H1 (cell line): ENCODE measurements around the gene ZBTB20. TPM values are rescaled to one million over a fixed set of nuclear protein-coding genes. Genes with fewer than 3 reads are reported as not detected.

Experiments
- CTCF ChIP-seq, 3 experiments: IDR thresholded peaks; 1 replicate in 2 of 3; 2 replicates in 1 of 3; pipeline versions ENCODE4 v1.5.1 to v1.6.1; 2011; ENCODE audit warnings: low read length in 3 of 3, mild to moderate bottlenecking in 3 of 3, inconsistent platforms in 2 of 3, low read depth in 1 of 3, moderate library complexity in 1 of 3; ENCODE audit not compliant: insufficient read depth in 1 of 3; ENCODE audit errors: control extremely low read depth in 1 of 3
- E2F6 ChIP-seq: IDR thresholded peaks from 2 replicates; pipeline ENCODE4 v1.6.1; 2012; ENCODE audit warnings: inconsistent platforms
- KDM5A ChIP-seq: fragments of 200-600 bp; IDR thresholded peaks from 2 replicates; pipeline ENCODE4 v1.7.1; 2012; ENCODE audit warnings: mild to moderate bottlenecking, low read length, inconsistent platforms, mixed read lengths
- RNF2 ChIP-seq: fragments of 200-900, 300-1000 bp; sonication (generic); IDR thresholded peaks from 2 replicates; pipeline ENCODE4 v1.7.1; 2016; ENCODE audit warnings: borderline replicate concordance, low read depth, mild to moderate bottlenecking, antibody characterized with exemption, low read length; ENCODE audit not compliant: poor library complexity, severe bottlenecking; ENCODE audit errors: missing control alignments
- RXRA ChIP-seq: IDR thresholded peaks from 2 replicates; pipeline ENCODE4 v1.6.1; 2011; ENCODE audit warnings: low read depth, mild to moderate bottlenecking, low read length, moderate library complexity; ENCODE audit not compliant: insufficient read depth
- YY1 ChIP-seq: IDR thresholded peaks from 2 replicates; pipeline ENCODE4 v1.6.1; 2011; ENCODE audit warnings: low read depth, mild to moderate bottlenecking, low read length
- polyA plus RNA-seq, 7 experiments: library from polyadenylated mRNA; depleted of rRNA in 3 of 7; stranded (reverse) in 5 of 7; unstranded in 2 of 7; fragments of >200 nt in 5 of 7; fragments of 200-250 nt in 2 of 7; gene quantifications; 1 replicate in 5 of 7; 2 replicates in 1 of 7; 4 replicates in 1 of 7; pipeline versions ENCODE4 v1.2.1 to v1.2.3, GENCODE V29; 2011 to 2013; ENCODE audit warnings: missing spikeins in 2 of 7, mixed read lengths in 2 of 7
- total RNA-seq: library from RNA; stranded (reverse); fragmentation: NEBNext Ultra II Directional; extraction: Animal tissue kit (Norgen Biotek cat#: 25700); gene quantifications from 2 replicates; pipeline ENCODE4 v1.2.1, GENCODE V29; 2021

The ZBTB20 gene
- total and polyA plus RNA-seq, 2 of the 8 experiments (the other 6 are each of a cell fraction or from before 2014, with no cell fraction given): 0.35 to 1.3 TPM

DNA sequence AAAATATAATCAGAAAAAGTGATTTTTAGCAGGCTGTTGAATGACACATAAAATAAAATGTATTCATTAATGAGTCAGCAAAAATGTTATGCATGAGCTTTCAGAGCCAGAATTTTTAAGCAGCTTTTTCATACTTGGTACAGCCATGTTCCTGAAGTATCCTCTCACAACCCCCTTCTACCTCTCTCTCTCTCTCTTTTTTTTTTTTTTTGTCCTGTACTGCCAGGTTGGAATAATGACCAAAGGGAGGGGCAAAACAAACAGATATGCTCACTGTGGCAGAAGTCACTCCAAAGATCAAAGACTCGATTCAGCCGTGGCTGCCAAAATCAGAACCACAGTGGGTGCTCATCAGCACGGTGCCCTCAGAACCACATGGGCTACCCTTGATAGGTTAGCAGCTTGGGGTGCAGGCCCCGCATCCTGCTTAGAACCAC is 383.0 kb downstream of the ZBTB20 start (continued):
- no peak for TF ChIP-seq YY1
- no peak for TF ChIP-seq RNF2
- TF ChIP-seq CTCF (IDR thresholded peaks at IDR 0.05; ENCODE audit: control extremely low read depth in 1 of 3, insufficient read depth in 1 of 3, low read depth in 1 of 3, low read length in 3 of 3): no peak
- no peak for TF ChIP-seq KDM5A
- TF ChIP-seq E2F6: no peak
- no peak for TF ChIP-seq RXRA
